SK-MEL-5 (cell line): ENCODE data around the gene POGK. TPM values are rescaled to one million over a fixed set of nuclear protein-coding genes. Genes with fewer than 3 reads are reported as not detected.

Source experiments
- DNase-seq: peaks from one replicate; pipeline ENCODE4 v3.0.0-alpha.2; 2016; ENCODE audit warnings: low read depth, low spot score
- in situ Hi-C: cut with HindIII; loops from 2 replicates; pipeline ENCODE4 v1.10.0; 2016; ENCODE audit warnings: low sequenced_read_pairs, high pct_unique_total_duplicates, low pct_unique_long_range_greater_than_20kb
- total RNA-seq: library from RNA; depleted of rRNA; stranded (reverse); fragments of >200 nt; shearing (Covaris generic); gene quantifications from 2 replicates; pipeline ENCODE4 v1.2.3, GENCODE V29; 2014; rRNA removed

POGK gene
- total RNA-seq, 1 experiment from 2014 or later, result 50.5 TPM

DNA sequence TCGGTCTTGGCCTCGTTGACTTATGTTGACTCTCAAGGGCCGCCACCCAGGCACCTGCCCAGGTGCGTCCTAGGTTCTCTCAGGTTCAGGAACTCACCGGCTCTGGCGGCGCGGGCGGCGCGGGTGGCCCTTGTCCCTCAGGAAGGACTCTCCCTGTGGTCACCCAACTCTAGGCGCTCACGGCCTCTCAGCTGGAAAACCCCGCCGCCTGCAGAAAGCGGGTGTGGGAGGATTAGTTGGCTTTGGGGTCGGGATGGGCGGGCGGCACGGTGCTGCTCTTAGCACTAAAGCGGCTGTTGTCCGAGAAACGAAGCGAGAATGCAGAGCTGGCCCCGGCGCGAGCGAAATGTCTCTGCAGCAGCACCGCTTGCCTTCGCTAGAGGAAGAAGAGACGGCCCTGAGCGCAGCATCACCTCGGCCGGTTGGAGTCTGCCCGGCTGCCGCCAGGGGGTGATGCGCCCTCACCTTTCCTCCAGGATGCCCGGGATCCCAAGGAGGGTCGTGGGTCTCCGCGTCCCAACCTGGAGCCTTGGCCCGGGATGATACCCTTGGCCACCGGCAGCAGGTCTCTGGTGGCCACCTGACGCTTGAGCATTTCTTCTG is 44.9 kb downstream of the POGK start:
- DNase-seq, result peak; percentile 31
- in situ Hi-C loops, result no loop called here

DNA sequence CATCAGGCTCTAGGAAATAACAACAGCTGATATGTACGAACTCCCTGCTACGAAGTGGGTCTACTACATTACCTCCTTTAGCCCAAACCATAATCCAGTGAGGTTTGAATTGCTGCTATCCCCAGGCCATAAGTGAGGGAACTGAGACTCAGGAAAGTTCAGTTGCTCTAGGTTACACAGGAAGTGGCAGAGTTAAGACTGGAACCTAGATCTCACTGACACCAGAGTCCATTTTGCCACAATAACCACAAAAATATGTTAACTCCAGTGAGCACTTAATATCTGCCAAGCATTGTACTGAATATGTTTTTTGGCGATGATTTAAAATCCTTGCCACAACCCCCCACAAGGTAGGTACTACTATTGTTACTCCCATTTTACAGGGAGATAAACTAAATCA is 45.7 kb downstream of the POGK start:
- no peak for DNase-seq
- in situ Hi-C loops, result no loop called here

GRCh38 chr1:166888373-166889111 is 49.3 kb downstream of the POGK start:
- in situ Hi-C loops, result no loop called here
- no peak for DNase-seq

- no peak for DNase-seq
Measured at GRCh38 chr1:166889776-166890175, 50.5 kb downstream of the POGK start.

GRCh38 chr1:166895766-166896165 is 56.5 kb downstream of the POGK start:
- DNase-seq, result no peak
- in situ Hi-C loops, result no loop called here

More at GRCh38 chr1:166889776-166890175, 50.5 kb downstream of the POGK start:
- in situ Hi-C loops, result no loop called here

DNA sequence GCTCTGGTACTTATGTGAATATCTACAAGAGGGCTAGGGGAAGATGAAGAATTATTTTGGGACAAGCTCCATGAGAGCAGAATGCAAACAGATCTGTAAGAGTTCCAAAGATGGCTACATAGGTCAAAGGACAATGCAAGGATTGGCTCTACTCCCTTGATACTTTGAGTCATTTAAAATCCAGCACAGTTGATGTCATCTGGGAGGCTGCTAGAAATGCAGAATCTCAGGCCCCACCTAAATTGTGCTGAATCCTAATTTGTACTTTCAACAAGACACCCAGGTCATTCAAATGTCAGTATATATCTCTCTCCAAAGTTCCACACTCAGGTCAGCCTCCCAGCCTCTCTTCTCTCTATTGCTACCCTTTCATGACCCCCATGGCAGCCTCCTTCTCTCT is 60.5 kb downstream of the POGK start:
- DNase-seq, result no peak
- in situ Hi-C loops, result no loop called here

DNA sequence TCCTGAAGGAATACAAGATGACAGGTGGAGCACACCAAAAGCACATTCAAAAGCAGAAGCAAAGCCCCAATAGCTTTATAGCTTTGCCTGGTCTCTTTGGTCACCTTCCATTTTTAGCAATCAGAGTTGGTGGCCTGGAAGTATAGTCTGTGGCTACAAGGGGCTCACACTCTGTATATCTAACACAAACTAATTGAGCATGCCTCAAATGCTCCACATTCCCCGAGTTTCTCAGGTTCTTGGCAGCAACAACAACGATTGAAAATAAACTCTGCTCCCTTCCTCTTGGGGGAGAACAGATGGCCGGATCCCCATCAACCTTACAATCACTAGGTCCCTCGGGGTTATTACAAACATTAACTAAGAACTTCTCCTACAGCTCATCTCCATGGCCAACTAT is 61.7 kb downstream of the POGK start:
- no peak for DNase-seq
- in situ Hi-C loops, result no loop called here

GRCh38 chr1:166902279-166902678 is 63.0 kb downstream of the POGK start:
- DNase-seq, result peak; percentile 48
- in situ Hi-C loops, result no loop called here

- in situ Hi-C loops, result no loop called here
- DNase-seq, result no peak
Measured at GRCh38 chr1:166903232-166903631, 64.0 kb downstream of the POGK start.

DNA sequence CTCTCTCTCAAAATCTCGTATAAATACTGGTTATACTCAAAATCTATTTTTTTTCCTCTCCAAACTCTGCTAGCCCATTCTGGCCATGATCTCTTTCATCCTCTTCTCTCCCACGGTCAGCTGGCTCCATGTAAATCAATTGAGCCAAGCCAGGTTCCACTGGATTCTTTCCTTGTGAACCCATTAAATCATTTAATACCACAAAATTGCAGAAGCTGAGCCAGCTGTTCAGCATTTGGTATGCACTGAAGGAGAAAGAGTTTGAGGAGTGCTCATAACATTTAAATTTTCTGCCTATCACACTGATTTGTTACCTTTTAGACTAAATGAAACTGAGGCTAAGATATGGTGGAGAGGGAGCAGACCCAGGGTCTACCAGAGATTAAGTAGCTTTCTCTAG is 65.9 kb downstream of the POGK start:
- in situ Hi-C loops, result no loop called here
- no peak for DNase-seq

GRCh38 chr1:166905900-166906299 is 66.6 kb downstream of the POGK start:
- no peak for DNase-seq
- in situ Hi-C loops, result no loop called here

Other genes with a start within 250 kb of the POGK start
- 20.7 and 21.6 TPM in 2 replicates for gene TADA1, start 36.8 kb downstream of the POGK start, total RNA-seq
- gene ILDR2, start 136.1 kb downstream of the POGK start, total RNA-seq, result 0.79 and 0.90 TPM in 2 replicates
- not detected in 2 replicates for gene MAEL, start 149.8 kb downstream of the POGK start, total RNA-seq